HG02884 (cell line): ENCODE measurements around the gene KSR1.
"Not testable (repeated sequence)": the region's sequence is repeated elsewhere in the genome, so short reads cannot be mapped to it uniquely, and the experiment has no call there.

Experiments
- ATAC-seq: cut with Tn5 transposase; IDR thresholded peaks from one replicate; pipeline ENCODE4 v1.9.1; 2021; ENCODE audit warnings: mild to moderate bottlenecking, moderate library complexity; ENCODE audit not compliant: unreplicated experiment

KSR1 gene

DNA sequence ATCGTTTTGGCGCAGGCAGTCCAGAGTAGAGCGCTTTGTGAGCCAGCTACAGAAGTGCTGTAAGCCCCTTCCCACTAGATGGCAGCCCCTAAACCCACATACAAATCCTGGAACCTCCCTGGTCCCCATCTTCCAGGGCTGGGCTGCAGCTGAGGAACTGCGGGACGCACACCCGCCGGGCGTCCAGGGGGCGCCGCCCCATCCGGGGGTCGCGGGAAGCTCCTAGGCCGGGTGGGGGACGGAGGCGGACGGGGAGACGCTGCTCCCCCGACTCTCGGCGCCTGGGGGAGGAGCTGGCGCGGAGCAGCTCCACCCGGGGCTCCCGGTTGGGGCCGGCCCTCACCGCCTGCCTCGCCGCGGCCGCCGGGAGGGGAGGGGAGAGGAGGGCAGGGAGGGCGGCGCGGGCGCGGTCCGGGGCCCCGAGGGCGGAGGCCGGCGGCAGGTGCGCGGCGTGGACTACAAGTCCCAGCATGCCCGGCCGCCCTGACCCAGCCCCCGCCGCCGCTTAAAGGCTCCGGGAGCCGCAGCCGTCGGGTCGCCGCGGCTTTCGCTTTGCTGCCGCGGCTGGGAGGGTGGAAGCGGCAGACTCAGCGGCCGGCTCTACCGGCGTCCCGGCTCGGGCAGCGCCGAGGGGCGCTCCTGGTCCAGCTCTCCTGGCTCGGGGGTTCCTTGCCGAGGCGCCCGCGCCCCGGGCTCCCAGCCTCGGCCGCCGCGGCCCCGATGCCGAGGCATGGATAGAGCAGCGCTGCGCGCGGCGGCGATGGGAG, at the start of gene KSR1:
Gene KSR1, plus strand, starts transcription at position 535 of the 767 bp plus-strand sequence. Its CDS starts 196 bp downstream, at position 731.
- peak; percentile 89 for ATAC-seq

DNA sequence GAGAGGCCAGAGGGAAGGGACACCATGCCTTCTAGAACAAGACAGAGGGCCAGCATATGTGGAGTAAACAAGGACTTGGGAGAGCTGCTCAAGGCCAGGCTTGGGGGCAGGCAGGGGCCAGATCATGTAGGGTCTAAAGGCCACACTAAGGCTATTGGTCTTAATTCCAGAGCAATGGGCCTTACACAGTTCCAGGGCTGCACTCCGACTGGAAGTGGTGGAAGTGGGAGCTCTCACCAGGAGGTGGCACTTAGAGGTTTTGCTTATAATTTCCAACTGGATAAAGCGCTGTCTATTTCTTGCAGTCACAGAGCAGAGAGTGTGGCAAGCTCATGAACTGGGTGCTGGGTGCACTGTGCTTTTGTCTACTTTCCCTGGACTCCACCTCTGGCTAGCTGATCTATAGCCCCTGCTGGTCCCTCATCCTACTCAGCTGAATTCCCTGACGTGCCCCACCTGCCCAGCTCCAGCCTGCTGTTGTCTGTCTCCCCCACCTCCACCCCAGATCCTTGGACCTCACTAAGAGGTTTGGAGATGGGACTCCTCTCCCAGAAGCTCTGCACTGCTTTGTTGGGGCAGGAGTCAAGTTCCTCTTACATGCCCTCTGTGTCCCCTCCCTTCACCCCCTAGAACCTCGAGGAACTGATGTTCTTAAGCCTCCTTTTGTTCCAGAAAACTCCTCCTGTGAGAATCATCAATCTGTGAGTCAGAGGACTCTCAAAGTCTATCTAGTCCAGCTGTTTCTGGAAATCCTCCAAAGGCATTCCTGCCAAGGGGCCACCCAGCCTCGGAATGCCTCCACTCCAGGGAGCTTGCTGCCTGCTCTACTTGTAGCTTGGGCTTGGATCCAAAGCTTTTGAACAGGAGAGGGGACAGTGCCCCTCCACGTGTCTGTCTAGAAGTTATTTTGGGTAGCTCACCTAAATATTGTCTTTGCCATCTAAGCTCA, 48.1 kb upstream of the KSR1 start:
- ATAC-seq = no peak

DNA sequence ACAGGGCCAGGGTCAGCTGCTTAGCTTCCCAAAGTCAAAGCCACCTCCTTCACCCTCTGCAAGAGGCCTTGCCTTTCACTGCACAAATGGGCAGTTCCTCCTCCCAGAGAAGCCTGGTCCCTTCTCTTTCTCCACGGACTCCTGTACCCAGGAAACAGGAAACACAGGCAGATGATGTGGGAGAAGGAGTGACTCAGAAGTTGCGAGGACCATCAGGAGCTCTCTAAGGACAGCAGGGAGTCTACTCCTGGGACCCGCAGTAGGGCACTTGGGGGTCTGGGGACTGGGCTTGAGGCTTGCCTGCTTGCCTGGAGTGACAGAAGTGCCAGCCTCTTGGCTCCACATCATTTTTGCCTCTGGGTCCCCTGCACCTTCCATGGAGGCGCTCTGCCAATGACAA, 47.4 kb upstream of the KSR1 start:
- ATAC-seq = no peak

DNA sequence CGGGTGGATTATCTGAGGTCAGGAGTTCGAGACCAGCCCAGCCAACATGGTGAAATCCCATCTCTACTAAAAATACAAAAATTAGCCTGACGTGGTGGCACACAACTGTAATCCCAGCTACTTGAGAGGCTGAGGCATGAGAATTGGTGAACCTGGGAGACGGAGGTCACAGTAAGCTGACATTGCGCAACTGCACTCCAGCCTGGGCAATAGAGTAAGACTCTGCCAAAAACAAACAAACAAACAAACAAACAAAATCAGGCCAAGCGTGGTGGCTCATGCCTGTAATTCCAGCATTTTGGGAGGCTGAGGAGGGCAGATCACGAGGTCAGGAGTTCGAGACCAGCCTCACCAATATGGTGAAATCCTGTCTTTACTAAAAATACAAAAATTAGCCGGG, 44.1 kb upstream of the KSR1 start:
- ATAC-seq = not testable (repeated sequence)

DNA sequence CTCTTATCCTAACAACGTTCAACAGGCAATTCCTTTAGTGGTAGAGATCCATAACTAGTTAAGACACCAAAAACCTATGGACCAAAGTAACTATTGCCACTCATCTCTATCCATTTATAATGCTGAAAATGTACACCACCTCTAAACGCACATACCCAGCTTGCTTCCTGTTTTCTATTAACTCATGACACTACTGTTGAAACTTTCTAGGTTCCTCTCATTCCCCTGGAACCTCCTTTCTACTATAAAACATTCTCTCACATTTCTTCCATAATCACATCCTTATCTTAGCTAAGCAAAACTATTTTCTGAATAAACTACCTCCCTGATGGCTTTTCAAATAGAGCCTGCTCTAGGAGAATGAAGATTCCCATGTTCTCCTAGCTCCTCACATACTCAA, 42.9 kb upstream of the KSR1 start:
- no peak for ATAC-seq

DNA sequence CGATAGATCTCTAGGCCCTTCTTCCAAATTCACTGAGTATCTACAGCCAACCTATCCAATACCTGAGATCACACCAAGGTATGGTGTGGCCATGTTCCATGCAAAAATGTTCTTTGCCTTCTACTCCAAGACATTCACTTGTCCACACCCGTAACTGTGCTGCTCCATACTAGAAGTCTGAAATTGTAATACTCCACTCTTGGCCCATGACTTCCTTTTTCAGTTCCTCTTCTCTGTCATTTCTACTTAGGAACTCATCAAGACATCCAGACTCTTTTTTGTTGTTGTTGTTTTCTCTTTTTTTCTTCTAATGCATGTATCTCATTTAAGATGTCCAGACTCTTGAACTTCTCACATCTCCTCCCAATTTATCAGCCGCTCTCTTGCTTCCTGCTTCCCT, 42.5 kb upstream of the KSR1 start:
- ATAC-seq = no peak

DNA sequence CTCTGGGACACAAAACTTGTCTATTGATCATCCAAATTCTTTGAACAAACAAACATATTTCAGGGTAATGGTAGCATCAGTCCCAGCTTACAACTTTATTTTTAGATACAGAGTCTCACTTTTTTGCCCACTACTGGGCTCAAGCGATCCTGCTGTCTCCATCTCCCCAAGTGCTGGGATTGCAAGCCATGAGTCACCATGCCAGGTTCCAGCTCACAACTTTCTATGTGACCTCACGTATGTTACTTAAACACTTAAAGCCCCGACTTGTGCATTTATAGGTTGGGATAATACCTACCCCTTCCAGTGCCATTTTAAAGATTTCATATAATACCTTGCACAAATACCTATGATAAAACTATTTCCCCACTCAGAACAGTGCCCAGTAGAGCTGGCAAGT, 42.0 kb upstream of the KSR1 start:
- ATAC-seq = no peak

DNA sequence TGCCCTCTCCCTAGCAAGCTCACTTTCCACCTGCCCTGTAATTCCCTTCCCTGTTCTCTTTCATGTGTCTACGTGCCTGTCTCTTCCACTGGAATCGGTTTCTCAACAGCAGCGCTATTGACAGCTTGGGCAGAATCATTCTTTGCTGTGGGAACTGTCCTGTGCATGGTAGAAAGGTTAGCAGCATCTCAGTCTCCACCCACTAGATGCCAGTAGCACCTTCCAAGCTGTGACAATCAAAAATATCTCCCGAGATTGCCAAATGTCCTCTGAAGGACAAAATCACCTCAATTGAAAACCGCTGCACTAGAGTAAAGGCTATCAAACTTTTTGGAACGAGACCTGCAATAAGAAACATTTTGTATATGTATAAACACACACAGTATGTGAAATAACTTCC, 41.6 kb upstream of the KSR1 start:
- ATAC-seq = no peak

DNA sequence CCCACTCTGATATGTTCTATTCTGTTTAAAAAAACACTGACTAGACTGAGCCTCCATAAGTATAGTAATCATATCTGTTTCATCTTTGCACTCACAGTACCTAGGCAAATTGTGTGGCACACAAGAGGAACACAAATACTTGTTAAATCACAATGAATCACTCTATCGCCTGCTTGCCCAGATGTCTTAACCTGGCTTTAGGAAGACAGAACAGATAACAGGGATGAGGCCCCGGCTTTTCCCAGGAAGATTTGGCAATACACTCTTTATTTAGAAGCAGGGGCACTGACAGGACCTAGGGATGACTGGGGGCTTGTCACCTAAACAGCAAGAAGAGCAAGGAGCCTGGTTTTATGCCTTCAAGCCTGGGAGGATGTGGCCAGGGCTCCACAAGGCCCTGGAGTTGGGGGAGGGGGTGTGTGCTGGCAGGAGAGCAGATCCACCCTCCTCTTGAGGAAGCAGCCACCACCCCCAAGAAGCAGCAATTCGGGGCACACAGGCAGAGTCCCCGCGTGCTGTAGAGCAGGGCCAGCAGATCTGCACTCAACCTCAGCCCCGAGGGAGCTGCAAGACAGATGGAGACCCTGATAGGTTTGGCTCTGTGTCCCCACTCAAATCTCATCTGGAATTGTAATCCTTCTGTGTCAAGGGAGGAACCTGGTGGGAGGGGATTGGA, 41.0 kb upstream of the KSR1 start:
- ATAC-seq = no peak

DNA sequence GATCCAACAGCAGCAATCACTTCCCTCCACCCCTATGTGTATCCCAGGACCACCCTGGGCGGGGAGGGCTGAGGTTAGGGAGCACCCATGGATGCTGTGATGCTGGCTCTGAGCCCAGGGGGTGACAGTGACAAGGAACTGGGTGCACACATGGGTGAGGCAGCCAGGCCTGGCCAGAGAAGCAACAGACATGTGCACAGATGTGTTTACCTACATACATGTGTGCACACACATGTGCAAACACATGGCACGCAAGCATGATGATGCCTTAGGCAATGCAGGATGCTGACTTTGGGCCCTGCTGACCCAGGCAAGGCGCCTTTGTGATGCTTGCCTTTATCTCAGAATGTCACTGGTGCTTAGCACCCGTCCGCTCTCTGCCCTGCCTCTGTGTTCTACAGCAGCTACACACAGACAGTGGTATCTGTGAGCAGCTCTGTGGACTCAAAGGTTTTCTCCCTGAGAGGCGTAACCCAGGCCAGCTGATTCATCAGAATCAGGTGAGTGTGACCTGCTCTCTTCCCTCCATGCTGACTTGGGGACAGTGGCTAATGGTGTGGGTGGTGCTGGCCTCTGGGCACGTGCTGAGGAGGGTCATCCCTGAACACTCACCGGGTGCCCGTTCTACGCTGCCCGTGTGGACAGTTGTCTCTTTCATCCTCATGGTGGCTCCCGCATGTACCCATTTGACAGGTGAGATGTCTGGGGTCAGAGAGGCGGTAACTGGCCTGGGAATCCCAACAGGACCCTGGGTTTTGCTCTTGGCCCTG, 38.5 kb upstream of the KSR1 start:
- no peak for ATAC-seq

DNA sequence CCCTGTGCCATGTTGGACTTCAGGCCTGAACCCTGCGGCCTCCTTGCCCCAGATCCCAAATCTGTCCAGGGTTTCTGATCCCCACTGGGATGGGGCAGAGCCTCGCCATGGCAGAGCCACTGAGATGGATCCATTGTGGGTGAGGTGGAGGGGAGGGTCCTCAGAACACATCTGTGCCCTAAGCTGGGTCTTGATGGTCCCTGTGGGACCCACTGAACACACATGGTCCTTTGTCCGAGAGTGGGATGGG, 38.0 kb upstream of the KSR1 start:
- no peak for ATAC-seq

DNA sequence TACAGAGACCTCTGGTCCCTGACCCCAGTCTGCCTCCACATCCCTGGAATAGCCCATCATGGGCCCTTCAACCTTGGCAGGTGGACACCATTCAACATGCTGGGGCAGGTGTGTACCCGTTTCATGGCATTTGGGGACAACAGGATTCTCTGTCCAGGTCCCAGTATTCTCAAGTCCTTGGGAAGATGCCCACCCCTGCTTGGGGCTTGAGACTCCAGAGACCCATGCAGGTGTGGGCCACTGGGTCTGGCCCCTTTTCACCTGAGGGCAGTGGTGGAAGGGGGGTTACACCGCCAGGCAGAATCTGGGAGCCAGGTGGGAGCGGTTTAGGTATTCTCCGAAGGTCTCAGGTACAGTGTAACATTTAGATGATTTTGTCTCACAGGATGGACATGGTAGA, 37.1 kb upstream of the KSR1 start:
- no peak for ATAC-seq

DNA sequence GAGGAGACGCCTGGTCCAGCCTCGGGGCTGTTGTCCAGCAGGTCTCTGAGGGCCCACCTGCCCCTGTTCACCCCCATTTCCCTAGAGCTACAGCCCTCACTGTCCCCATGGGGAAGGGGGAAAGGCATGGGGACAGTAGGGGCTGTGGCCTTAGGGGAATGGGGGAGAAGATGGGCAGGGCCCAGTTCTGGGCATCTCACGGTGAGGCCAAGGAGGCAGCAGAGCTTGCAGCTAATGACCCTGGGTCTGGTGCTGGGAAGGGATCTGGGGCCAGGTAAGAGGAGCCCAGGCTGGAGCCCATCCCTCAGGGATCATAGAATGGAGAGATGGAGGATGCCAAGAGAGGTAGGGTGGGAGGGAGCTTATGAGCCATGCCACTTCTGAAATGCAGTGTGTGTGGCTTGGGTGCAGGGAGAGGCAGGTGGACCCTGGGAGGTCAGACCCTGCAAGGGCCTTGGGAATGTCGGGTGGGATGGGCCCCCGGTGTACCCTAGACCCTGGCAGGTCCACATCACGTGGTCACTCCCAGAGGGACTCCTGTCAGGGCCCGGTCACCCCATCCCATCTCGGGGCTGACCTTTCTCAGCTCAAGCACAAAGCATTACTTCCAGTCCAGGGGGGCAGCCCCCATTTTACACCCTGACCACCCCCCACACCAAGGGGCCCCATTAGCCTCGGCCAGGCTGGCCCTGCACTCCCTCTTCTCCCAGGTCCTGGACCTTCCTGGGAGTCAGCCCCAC, 35.9 kb upstream of the KSR1 start:
- no peak for ATAC-seq

DNA sequence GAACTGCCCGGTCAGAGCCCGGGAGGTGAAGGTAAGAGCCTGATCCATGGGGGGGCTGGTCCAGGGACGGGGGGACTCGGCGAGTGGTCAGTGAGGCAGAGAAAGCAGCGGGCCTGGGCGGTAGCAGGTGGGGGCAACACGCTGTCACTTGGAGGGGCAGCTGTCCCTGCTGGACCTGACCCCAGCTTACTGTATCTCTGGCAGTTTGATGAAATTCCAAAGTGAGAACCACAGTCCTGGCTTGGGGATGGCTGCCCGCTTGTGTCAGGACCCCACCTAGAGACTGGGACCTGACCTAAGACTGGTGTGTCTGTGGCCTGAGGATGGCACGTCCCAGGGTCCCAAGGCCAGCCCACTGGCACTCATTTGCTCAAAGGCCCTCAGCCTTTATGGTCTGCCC, 35.1 kb upstream of the KSR1 start:
- no peak for ATAC-seq

DNA sequence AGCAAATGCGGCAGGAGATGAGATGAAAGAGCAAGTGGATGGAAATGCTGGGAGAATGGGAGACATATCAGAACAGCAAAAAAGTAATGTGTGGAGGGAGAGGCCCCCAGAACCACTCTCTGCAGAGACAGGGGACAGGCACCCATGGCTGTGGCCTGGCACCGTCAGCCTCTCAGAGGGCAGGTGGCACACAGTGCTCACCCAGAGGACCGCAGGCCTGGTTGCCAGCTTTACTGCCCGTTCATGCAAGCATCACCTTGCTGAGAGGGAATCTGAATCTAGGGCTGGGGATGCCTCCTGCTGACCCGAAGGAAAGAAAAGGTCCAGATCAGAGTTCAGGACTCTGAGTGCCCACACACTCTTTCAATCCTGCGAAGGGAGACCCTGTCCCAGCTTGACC, 34.6 kb upstream of the KSR1 start:
- ATAC-seq = not testable (repeated sequence)

DNA sequence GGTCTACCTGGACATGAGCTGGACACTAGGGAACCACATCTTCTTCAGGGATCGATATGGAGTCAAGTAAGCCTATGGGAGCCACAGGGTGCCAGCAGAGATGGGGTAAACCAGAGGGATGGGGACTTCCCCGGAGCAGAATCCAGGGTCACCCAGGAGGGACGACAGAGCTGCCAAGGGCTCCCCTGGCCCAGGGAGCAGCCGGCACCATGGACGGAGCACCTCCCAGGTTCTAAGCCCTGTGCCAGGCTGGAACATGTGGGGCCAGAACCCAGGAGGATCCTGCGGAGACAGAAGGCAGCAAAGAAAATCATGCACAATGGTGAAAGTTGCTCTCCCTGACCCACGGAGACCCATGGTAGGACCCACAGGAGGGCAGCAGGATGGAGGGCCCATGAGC, 33.6 kb upstream of the KSR1 start:
- no peak for ATAC-seq

DNA sequence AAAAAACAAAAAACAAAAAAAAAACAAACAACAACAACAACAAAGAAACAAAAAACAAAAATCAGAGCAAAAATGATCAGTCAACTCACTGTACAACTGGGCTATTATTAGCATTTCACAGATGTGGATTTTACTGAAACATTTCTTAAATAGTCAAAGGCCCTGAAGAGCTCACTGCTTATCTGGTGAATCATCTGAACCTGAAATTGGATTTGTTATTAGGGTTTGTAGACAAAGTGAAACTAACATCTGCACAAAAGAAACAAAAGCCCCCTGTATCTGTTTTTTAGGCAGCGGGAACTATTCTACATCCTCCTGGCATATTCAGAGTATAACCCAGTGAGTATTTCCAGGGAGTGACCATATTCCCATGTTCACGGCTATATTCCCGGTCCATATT, 32.6 kb upstream of the KSR1 start:
- ATAC-seq = no peak

DNA sequence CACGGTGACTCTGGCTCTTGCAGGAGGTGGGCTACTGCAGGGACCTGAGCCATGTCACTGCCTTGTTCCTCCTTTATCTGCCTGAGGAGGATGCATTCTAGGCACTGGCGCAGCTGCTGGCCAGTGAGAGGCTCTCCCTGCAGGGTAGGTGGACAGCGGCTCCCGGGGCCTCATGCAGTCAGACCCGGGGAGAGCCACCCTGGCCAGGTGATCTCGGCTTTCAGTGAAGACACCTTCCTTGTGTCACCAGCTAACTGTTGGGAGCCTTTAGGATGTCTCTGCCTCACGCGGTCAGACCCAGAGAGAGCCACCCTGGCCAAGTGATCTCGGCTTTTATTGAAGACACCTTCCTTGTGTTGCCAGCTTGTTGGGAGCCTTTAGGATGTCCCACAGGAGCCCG, 31.7 kb upstream of the KSR1 start:
- no peak for ATAC-seq

DNA sequence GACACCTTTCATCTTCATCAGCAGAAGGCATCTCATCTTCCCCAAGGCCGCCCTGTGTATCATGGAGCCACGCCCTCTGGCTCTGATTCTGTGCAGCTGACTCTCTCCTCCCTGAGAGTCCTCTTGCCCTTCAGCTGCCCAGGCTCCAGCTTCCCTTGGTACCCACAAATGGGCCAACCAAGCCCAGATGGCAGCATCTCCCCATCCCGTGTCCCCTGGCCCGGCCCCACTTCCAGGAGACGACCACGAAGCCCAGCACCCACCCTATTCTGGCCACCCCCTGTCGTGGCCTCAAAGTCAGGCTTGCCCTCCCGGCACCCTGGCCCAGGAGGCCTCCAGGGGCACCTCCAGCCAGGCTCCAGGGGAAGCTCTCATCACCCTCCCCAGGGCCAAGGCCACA, 31.3 kb upstream of the KSR1 start:
- no peak for ATAC-seq

DNA sequence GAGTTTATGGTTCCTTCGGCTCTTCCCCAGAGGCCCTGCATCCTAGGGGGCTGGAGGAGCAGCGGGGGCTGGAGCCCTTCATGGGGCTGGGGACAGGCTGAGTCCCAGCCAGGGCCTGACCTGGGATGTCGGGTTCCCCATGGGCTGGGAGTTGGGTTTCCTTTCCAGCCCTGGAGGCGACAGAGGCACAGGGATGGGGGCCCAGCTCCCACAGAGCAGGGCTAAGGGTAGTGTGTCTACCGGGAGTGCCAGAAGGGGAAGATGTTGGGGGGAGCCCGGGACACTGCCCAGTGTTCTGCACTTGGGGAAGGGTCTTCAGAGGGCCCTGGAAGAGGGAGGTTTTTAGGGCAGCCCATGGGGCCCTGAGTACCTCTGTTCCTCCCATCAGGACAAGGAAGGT, 30.7 kb upstream of the KSR1 start:
- ATAC-seq = not testable (repeated sequence)
